Choroid plexus epithelial cell (primary cell): ENCODE measurements around the gene RNH1.

ENCODE experiments used
- DNase-seq: peaks from one replicate; pipeline ENCODE4 v3.0.0-alpha.2; 2010; ENCODE audit warnings: low read depth
- H3K4me3 ChIP-seq: 2 replicates; pipeline ENCODE4 v1.5.1; 2011; ENCODE audit warnings: low read depth, mild to moderate bottlenecking, control low read depth, low read length, moderate library complexity
- CTCF ChIP-seq: conservative IDR thresholded peaks from 2 replicates; pipeline ENCODE4 v1.5.1; 2011; ENCODE audit warnings: low read depth, mild to moderate bottlenecking, control low read depth, inconsistent platforms, low read length, moderate library complexity

The RNH1 gene

GRCh38 chr11:452916-453527 is 54.0 kb downstream of the RNH1 start:
- no peak overlapping the region for H3K4me3 ChIP-seq
- no peak for DNase-seq
- no peak for TF ChIP-seq CTCF

GRCh38 chr11:452203-452744 is 54.8 kb downstream of the RNH1 start:
- no peak for DNase-seq
- TF ChIP-seq CTCF, result no peak
- no peak overlapping the region for H3K4me3 ChIP-seq

- peak overlapping the region; percentile 86 for H3K4me3 ChIP-seq
- TF ChIP-seq CTCF, result no peak
- DNase-seq, result no peak
Measured at GRCh38 chr11:451738-452137, 55.3 kb downstream of the RNH1 start.

GRCh38 chr11:450809-451451 is 56.1 kb downstream of the RNH1 start:
- no peak for TF ChIP-seq CTCF
- peak; percentile 78 for DNase-seq
- H3K4me3 ChIP-seq, result peak overlapping the region; percentile 86

- TF ChIP-seq CTCF, result no peak
- peak within 1 kb of the TSS; percentile 86 for H3K4me3 ChIP-seq
- DNase-seq, result peak; percentile 98
Measured at GRCh38 chr11:449889-450808, 56.9 kb downstream of the RNH1 start, which contains the start of gene PTDSS2. PTDSS2 (plus strand) TSS chr11:450279; CDS start chr11:450456, 177 bp downstream.

- DNase-seq, result peak; percentile 94
- H3K4me3 ChIP-seq, result peak overlapping the region; percentile 75
- TF ChIP-seq CTCF, result peak; percentile 82
Measured at GRCh38 chr11:447923-448731, 58.9 kb downstream of the RNH1 start.
